ENCODE data around the gene PDE6G. TPM values are rescaled to one million over a fixed set of nuclear protein-coding genes. Genes with fewer than 3 reads are reported as not detected.

The PDE6G gene
- total and polyA plus RNA-seq, 2 of the 13 experiments (the other 11 are each of a cell fraction or from before 2014, with no cell fraction given), result 1.4 to 6.7 TPM

- peak; percentile 43; the same call in 1 of the 2 replicates for TF ChIP-seq THAP7 (CRISPR knock-in tag; IDR thresholded peaks at IDR 0.05)
- no peak for TF ChIP-seq ZNF282 (IDR thresholded peaks at IDR 0.05; ENCODE audit: partially characterized antibody)
- no peak for TF ChIP-seq CENPX (CRISPR knock-in tag; IDR thresholded peaks at IDR 0.05)
- TF ChIP-seq ZNF205 (CRISPR knock-in tag; IDR thresholded peaks at IDR 0.05), result no peak
- TF ChIP-seq ZBTB7B (CRISPR knock-in tag; IDR thresholded peaks at IDR 0.05), result no peak
- peak; percentile 34 for TF ChIP-seq YY1 (IDR thresholded peaks at IDR 0.05; ENCODE audit: insufficient read depth, insufficient replicate concordance, low read depth, low read length)
- TF ChIP-seq NFIB (CRISPR knock-in tag; IDR thresholded peaks at IDR 0.05; ENCODE audit: borderline replicate concordance), result peak; percentile 58; the same call in 1 of the 2 replicates
- TF ChIP-seq UBTF (CRISPR knock-in tag; IDR thresholded peaks at IDR 0.05), result no peak
- no peak for TF ChIP-seq ZNF652 (CRISPR knock-in tag; IDR thresholded peaks at IDR 0.05; ENCODE audit: borderline replicate concordance, low read depth)
- no peak for TF ChIP-seq DMAP1 (CRISPR knock-in tag; IDR thresholded peaks at IDR 0.05)
- no peak for TF ChIP-seq SUZ12 (IDR thresholded peaks at IDR 0.05; ENCODE audit: low read depth, low read length)
- TF ChIP-seq ZSCAN5A (CRISPR knock-in tag; IDR thresholded peaks at IDR 0.05; ENCODE audit: borderline replicate concordance), result no peak
- TF ChIP-seq THAP8 (CRISPR knock-in tag; IDR thresholded peaks at IDR 0.05; ENCODE audit: borderline replicate concordance), result 0 out of 2 replicates have a peak, but pooled peaks have one; percentile 2
- no peak for TF ChIP-seq HOXA5 (CRISPR knock-in tag; IDR thresholded peaks at IDR 0.05)
- no peak for TF ChIP-seq ZNF260 (CRISPR knock-in tag; IDR thresholded peaks at IDR 0.05; ENCODE audit: borderline replicate concordance, low read depth)
- no peak for TF ChIP-seq POLR2A (IDR thresholded peaks at IDR 0.05; ENCODE audit: insufficient read depth in 1 of 2, low read depth in 2 of 2, low read length in 2 of 2)
- TF ChIP-seq E2F2 (CRISPR knock-in tag; IDR thresholded peaks at IDR 0.05; ENCODE audit: borderline replicate concordance), result no peak
- no peak for TF ChIP-seq EP300 (IDR thresholded peaks at IDR 0.05; ENCODE audit: low read depth in 2 of 2, low read length in 2 of 2)
- no peak for TF ChIP-seq EP300 (CRISPR knock-in tag; IDR thresholded peaks at IDR 0.05; ENCODE audit: borderline replicate concordance)
- TF ChIP-seq HMG20A (CRISPR knock-in tag; IDR thresholded peaks at IDR 0.05; ENCODE audit: borderline replicate concordance), result no peak; the same call in 1 of the 2 replicates
- TF ChIP-seq ERF (CRISPR knock-in tag; IDR thresholded peaks at IDR 0.05), result no peak
- TF ChIP-seq KLF9 (CRISPR knock-in tag; IDR thresholded peaks at IDR 0.05; ENCODE audit: low read depth), result no peak
- TF ChIP-seq RFXANK (CRISPR knock-in tag; IDR thresholded peaks at IDR 0.05), result no peak
- no peak for TF ChIP-seq XBP1 (CRISPR knock-in tag; IDR thresholded peaks at IDR 0.05)
- TF ChIP-seq FIP1L1 (IDR thresholded peaks at IDR 0.05; ENCODE audit: borderline replicate concordance, insufficient read depth, low read depth, low read length), result no peak
These were observed 47.7 kb upstream of the PDE6G start (continued) for GRCh38 chr17:81703747-81704654.
